Smooth muscle cell of the brain vasculature (primary cell): ENCODE measurements around the gene ZNF318.
"Not testable (repeated sequence)": the region's sequence is repeated elsewhere in the genome, so short reads cannot be mapped to it uniquely, and the experiment has no call there.

Experiments used
- DNase-seq: peaks from one replicate; pipeline ENCODE4 v3.0.0-alpha.2; 2012; ENCODE audit warnings: low read depth, low spot score

The ZNF318 gene

DNA sequence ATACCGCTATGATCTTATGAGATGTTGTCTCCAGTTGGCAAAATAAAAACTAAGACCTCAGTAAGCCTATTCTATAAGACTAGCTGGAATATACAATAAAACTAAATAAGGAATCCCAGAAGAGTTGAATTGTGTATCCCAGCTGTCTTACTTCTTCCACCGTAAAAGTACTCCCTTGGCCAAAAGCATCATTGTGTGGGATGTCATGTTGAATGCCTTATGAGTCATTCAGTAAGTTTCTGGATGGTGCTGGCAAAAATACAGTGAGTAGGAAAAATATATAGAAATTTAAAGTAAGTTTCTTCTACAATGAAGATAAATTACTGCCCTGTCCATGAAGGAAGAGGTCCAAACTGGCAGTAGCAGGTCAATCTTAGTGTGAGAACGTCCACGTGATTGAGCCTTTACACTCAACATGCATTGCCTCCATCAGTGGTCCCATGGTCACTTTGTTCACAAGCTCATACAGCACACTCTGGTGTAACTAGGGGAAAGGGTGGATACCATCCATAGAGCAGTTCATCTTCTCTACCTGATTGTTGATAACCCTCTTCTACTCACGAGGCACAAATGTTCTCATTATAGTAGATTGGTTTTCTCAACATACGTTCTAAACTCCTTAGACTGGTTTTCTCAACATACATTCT is 13.7 kb upstream of the ZNF318 start:
- DNase-seq = no peak

DNA sequence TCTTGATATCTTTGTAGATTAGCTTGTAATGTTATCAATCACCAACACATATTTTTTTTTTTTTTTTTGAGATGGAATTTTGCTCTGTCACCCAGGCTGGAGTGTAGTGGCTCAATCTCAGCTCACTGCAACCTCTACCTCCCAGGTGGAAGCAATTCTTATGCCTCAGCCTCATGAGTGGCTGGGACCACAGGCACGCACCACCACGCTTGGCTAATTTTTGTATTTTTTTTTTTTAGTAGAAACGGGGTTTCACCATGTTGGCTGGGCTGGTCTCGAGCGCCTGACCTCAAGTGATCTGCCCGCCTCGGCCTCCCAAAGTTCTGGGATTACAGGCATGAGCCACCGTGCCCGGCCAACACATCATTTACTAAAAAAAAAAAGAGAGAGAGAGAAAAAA is 11.4 kb upstream of the ZNF318 start:
- not testable (repeated sequence) for DNase-seq

DNA sequence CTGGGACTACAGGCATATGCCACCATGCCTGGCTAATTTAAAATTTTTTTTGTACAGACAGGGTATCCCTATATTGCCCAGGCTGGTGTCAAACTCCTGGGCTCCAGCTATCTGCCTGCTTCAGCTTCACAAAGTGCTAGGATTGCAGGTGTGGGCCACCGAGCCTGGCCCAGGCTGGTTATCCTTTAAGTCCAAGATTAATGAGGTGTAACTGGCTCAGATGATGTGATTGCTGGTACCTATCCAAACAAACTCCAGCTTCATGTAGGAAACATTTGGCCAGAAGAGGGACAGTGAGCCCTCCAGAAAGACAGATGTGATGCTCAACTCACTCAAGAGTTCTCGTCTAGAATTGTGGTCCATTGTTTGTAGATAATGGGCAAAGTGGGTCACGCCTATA is 9.2 kb upstream of the ZNF318 start:
- no peak for DNase-seq

DNA sequence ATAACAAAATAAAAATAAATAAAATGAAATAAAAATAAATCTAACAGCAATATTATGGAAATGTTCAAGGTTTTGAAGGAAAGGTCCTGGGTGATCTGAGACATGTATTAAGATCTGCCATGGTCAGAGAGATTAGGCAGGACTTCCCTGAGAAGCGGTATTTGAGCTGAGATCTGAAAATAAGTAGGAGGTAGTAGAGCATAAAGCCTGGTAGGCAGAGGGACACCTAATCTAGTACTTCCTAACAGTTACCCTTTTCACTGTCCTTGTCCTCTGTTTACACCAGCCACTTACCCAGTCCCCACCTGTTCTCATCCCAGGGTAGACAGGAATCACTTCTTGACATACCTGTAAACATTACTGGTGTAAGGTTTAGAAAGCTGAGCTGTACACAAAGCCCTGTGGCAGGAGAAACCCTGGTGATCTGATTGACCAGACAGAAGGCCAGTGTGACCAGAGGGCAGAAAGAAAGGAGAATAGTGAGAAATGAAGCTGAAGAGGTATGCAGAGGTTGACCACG is 8.3 kb upstream of the ZNF318 start:
- DNase-seq = no peak

DNA sequence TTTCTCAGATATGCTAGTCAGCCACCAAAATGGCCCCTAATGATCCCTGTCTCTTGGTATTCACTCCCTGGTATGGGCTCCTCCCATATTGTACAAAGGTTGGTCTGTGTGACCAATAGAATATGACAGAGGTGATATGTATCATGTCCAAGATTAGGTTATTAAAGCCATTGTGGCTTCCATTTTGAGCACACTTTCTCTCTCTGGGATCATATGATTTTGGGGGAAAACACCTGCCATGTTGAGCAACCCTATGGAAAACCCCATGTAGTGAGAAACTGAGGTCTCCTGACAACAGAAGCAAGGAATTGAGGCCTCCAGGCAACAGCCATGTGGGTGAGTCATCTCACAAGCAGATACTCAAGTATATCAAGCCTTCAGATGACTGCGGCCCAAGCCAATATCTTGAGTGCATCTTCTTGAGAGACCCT is 7.1 kb upstream of the ZNF318 start:
- DNase-seq = no peak

DNA sequence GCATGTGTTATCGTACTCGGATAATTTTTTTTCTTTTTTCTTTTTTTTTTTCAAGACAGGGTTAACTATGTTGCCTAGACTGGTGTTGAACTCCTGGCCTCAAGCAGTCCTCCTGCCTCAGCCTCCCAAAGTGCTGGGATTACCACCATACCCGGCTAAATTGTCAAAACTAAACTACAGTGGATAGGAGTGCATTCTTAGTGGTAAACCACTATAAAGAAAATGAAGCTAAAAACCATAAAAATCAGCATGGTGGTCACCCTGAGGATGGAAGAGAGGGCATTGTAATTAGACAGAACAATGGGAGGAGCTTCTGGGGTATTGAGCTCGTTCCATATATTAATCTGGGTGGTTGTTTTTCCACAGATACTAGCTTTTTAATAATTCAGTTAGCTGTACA is 6.2 kb upstream of the ZNF318 start:
- DNase-seq = no peak

DNA sequence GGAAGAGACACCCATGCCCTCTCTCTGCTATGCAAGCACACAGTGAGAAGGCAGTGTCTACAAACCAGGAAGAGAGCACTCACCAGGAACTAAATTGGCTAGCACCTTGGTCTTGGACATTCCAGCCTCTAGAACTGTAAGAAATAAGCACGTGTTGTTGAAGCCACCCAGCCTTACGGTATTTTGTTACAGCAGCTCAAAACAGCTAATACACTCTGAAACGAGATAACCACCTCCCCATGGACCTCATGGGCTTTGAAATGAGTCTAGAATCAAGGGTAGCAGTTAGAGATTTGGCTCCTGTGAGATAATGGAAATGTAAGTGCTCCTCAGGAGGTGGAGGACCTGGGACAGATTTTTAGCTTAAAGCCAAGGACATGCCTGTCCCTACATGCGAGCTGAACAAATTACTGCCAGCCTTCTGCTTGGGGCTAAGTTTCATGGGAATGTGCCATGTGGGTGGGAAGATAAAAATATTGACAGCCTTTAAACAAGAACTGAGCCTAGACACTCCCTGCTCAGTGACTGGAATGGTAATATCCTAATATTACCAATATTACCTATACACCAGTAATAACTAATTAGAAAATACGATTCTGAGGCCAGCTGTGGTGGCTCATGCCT is 3.9 kb upstream of the ZNF318 start:
- no peak for DNase-seq

DNA sequence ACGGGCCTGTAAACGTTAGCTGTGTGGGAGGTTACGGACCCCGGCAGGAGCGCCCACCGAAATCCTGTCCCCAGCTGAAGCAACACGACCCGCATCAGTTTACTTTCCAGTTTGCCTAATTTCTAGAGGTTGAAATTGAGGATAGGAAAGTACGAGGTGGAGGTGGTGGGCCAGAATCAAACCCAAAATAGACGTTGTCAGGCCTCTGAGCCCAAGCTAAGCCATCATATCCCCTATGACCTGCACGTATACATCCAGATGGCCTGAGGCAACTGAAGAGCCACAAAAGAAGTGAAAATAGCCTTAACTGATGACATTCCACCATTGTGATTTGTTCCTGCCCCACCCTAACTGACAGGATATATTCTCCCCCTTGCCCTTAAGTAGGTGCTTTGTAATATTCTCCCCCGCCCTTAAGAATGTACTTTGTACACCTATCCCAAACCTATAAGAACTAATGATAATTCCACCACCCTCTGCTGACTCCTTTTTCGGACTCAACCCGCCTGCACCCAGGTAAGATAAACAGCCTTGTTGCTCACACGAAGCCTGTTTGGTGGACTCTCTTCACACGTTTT is 645 bp upstream of the ZNF318 start:
- not testable (repeated sequence) for DNase-seq

DNA sequence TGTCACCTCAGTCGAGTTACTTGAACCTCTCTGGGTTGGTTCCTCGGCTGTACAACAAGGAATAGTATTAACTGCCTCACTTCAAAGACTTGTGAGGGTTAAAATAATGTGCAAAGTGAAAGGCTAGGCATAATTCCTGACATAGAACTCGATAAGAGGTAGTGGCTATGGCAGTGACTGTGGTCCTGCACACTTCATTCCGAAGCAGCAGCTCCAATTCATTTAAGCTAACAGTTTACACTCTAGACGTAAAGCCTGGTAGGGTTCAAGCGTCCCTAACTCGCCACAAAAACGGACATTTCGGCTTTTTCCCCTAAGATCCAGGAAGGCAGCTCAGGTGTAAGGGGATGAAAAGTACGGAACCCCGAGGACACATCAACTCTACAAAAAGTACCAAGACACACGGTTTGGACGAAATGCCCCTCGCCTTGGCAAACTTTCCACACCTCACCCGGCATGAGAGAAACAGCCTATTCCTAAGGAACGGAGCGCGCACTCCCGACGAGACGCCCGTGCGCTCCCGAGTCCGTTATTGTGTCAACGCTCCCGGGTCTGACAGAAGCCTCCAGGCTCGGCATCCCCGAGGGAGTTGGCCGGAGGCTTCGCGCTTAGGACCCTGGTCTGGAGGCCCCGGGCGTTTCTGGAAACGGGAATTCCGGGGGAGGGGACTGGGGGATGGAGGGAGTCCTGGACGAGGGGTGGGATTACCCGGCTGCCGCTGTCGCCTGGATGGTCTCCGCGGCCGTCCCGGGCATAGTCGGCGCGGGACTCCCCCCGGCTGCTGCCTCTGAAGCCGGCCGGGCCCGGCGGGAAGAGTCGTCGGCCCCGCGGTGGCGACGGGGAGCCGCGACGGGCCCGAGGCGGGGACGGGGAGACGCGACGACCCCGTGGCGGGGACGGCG is 937 bp downstream of the ZNF318 start:
- DNase-seq = no peak

DNA sequence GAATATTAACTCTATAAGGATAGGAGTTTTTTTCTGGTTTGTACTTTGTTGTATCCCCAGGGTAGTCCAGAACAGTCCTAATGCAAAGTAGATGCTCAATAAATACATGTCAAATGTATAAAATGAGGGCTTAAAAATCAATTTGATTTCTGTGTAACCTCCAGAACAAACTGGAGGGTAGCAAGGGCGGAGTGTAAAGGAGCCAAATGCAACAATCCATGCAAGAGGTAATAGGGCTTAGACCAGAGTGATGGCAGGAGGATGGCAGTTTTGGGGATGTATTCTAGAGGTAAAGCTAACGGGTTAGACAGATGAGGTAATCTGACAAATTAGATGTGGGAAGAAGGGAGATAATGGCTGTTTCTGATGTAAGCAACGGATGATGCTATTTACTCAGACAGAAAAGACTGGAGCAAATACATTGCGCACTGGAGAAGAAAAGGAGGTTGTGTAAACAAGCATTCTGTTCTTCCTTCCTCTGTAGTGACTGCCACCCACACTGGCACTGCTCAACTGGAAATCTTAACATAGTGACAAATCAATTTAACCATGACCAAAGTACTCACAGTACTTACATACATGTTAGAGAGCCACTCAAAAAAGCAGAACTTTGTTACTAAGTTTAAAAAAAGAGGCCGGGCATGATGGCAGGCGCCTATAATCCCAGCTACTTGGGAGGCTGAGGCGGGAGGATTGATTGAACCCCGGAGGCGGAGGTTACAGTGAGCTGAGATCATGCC is 2.0 kb downstream of the ZNF318 start:
- no peak for DNase-seq

DNA sequence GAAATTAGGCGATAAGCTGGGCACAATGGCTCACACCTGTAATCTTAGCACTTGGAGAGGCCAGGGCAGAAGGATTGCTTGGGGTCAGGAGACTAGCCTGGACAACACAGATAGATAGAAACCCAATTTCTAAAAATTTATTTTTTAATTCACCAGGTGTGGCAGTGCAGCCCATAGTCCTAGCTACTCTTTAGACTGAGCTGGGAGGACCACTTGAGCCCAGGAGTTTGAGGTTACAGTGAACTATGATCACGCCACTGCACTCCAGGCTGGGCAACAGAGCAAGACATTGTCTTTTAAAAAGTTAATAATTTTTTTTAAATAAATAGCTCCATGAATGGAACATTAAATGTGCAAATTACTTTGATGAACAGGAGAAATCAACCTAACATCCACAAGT is 8.2 kb downstream of the ZNF318 start:
- no peak for DNase-seq

DNA sequence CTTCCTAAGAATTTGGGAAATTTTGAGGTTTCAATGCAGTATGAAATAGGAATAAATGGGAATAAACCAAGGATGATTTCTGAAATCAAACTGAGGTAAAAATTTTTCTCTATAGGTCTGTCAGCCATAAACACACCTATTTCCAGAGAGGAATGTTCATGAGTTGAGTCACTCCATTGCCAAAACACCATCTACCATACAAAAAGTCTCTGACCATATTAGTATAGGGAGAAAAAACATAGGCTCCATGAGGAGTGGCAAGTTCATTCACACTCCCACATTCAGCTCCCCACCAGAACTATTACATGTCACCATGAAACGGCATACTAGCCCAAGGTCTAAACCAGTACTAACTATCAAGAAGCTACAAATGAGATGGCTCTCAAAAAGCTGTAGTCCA is 9.6 kb downstream of the ZNF318 start:
- DNase-seq = no peak

DNA sequence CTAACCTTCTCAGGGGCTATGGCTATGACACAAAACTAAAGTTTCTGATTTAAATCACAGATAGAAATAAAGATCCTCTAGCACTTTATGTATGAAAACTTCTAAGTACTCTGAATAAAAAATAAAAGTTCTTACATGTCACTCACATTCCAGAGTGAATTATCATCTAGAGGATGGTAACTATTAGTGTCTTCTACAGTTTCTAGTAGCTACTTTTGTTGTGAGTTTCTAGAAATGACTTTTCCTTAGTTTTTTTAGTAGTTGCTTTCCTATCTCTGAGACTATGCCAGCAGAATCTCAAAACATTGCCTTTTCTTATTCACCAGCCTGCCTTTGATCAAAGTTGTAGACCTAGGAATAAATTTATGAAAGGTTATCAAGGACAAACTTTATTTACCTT is 10.1 kb downstream of the ZNF318 start:
- DNase-seq = no peak

DNA sequence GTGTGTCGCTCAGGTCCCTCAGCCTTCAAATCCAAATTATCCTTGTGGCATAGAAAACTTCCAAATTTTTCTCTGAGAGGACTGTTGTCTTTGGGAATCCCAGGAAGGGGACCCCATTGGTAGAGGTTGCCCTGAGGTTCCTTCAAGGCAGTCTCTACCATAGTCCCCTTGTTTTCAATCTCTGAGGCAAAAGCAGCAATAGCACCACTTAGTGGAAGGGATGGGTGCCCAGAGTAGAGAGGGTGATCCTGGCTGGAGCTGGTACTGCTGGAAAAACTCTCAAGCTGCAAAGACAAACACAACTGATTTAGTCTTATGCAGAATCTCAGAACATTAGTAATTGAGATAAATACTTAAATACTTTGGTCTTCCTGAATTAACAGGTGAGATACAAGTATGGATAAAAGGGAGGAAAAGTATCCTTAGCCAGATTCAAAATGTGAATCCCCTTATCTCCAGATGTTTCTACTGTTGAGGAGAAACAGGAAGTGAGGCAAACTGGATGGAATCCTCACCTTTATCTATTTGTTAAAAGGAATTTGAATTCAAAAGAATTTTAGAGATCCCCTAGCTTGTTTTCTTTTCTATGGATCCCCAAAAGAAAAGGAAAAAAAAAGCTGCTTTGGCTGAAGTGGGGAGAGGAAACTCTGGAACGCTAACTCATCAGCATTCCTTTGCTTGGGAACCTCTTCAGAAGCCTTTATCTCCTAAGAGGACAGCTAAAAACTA is 13.4 kb downstream of the ZNF318 start:
- no peak for DNase-seq

DNA sequence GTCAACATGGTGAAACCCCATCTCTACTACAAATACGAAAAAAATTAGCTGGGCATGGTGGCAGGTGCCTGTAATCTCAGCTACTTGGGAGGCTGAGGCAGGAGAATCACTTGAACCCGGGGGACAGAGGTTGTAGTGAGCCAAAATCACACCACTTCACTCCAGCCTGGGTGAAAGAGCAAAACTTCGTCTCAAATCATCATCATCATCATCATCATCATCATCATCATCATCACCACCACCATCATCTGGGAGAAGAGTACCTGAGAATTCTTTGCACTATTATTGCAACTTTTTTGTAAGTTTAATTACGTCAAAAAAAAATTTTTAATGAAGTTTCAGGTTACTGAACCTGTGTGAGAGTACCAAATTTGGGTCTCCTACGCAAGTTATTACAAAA is 17.5 kb downstream of the ZNF318 start:
- DNase-seq = not testable (repeated sequence)

DNA sequence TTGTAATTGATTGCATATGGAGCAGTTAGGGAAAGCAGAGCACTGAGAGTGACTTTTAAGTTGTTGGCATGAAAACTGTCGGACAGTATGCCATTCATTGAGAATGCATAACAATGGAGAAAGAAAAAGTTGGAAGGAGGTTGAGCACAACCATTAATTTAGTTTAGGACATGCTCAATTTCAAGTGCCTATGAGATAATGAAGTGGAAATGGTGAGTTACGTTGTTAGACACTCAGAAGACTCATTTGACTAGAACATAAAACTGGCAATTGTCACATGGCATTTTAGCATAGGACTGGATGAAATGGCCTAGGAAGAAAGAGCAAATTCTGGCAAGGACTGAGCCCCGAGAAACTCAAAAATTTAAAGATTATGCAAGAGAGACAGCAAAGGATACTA is 22.0 kb downstream of the ZNF318 start:
- DNase-seq = no peak

DNA sequence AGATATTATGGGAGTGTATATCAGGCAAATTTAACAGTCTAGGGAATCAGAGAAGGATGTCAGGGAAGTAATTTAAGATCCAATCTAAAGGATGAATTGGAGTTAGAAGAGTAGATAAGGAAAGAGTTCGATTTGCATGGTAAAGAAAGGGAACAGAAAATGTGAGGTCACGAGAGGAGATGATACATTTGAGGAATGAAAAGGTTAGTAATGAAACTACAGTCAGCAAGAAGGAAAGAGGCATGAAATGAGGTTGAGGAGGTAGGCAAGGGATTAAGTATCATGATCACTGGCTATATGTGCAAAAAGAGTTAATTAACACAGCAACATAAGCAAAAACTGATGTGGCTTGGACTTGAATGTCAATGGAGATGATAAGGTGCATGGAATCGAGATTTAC is 22.4 kb downstream of the ZNF318 start:
- no peak for DNase-seq

DNA sequence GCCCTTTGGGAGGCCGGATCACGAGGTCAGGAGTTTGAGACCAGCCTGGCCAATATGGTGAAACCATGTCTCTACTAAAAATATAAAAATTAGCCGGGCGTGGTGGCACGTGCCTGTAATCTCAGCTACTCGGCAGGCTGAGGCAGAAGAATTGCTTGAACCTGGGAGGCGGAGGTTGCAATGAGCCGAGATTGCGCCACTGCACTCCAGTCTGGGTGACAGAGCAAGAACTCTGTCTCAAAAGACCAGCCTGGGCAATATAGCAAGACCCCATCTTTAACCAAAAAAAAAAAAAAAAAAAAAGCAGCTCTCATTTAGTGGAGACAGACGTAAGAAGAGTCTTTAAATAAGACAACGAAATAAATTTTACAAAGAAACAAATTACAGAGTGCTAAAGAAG is 23.2 kb downstream of the ZNF318 start:
- not testable (repeated sequence) for DNase-seq

DNA sequence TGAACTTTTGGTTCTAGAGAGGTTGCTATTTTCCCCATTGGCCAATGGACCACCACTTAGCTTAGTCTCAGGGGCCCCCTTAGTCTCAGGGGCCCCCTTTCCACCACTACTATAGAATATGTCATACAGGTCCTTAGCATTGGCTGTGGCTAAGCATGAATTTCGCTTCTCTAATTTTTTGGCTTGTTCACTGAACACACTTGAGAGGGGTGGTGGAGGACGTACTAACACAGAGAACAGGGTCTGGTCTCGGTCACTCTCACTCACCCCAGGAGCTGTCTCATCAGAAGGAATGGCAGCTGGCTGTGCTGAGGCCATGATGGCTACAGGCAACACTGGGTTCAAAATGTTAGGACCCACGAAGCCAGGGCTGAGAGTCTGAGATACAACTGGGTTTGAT is 30.3 kb downstream of the ZNF318 start:
- DNase-seq = no peak

DNA sequence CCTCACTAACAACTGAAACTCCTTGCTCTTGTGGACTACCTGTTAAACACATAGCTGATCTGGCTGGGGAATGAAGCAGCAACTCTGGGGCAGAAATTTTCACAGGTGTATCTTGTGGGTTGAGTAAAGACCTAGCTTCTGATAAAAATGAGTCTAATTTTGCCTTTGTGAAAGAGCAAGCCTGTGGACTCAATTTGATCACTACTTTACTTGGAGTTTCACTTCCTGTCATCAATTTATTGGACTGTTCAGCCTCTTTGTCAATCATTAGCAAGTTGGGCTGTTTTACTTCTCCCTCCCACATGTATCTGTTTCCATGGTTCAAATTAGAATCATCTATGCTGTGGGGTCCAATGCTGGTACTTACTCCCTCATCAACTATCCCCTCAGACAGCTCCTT is 31.2 kb downstream of the ZNF318 start:
- no peak for DNase-seq

DNA sequence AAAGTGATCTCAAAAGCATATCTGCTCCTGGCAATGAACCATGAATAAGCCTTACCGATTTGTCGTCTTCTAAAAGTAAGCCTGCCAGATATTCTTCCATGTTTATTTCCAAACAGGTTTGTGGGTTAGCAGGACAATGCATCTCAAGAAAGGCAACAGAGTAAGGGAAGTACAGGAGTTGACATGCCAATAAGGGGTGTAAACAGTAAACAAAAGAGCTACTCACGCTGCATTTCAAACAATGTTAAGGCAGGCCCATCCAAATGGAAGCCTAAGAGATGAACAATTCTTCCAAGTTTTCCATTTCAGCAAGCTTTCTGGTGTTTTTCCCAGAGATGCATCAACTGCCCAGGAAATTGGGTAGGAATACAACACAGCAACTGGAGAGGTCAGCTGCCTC is 33.1 kb downstream of the ZNF318 start:
- no peak for DNase-seq
